SU-DHL-6 (cell line): ENCODE measurements around the gene WNT1.

Source experiments
- H2AFZ ChIP-seq: fragments of 200-600 bp; sonication (generic); 2 replicates; pipeline ENCODE4 v1.6.1; 2014; ENCODE audit warnings: low read depth, mild to moderate bottlenecking, moderate library complexity, mixed read lengths, antibody characterized with exemption, low read length; ENCODE audit not compliant: severe bottlenecking
- H3F3A ChIP-seq: fragments of 200-600 bp; shearing (Covaris generic); 2 replicates; pipeline ENCODE4 v1.6.0; 2016; ENCODE audit warnings: antibody characterized with exemption, mild to moderate bottlenecking; ENCODE audit not compliant: insufficient read depth
- H3K27ac ChIP-seq: fragments of 200-600 bp; sonication (generic); 2 replicates; pipeline ENCODE4 v1.5.1; 2016; ENCODE audit warnings: low read depth, mild to moderate bottlenecking, low read length, moderate library complexity, mixed read lengths
- H3K27me3 ChIP-seq: fragments of 200-600 bp; sonication (generic), shearing (Covaris generic); 2 replicates; pipeline ENCODE4 v1.6.0; 2014; ENCODE audit warnings: mild to moderate bottlenecking, low read length
- H3K36me3 ChIP-seq: fragments of 200-600 bp; sonication (generic); 2 replicates; pipeline ENCODE4 v1.6.1; 2014; ENCODE audit warnings: mild to moderate bottlenecking, low read length, mixed read lengths
- H3K4me2 ChIP-seq: fragments of 300-600, 200-600 bp; shearing (Covaris generic), sonication (generic); 2 replicates; pipeline ENCODE4 v1.6.0; 2014; ENCODE audit warnings: low read length, low read depth, mild to moderate bottlenecking; ENCODE audit not compliant: poor library complexity, severe bottlenecking
- H3K4me3 ChIP-seq: fragments of 200-600 bp; sonication (generic); 2 replicates; pipeline ENCODE4 v1.5.1; 2014; ENCODE audit warnings: antibody characterized with exemption, low read length, mild to moderate bottlenecking, mixed read lengths; ENCODE audit not compliant: insufficient read depth, poor library complexity, severe bottlenecking
- H3K79me2 ChIP-seq: fragments of 200-600 bp; sonication (generic); 2 replicates; pipeline ENCODE4 v1.6.1; 2014; ENCODE audit warnings: mild to moderate bottlenecking, low read length, moderate library complexity; ENCODE audit not compliant: insufficient read depth
- H3K9ac ChIP-seq: fragments of 200-600 bp; sonication (generic); 2 replicates; pipeline ENCODE4 v1.7.0; 2014; ENCODE audit warnings: mild to moderate bottlenecking, low read length
- H3K9me2 ChIP-seq: fragments of 200-600 bp; sonication (generic); replicated peaks from 2 replicates; pipeline ENCODE4 v1.6.1; 2014; ENCODE audit warnings: low read length; ENCODE audit not compliant: insufficient read depth
- H3K9me3 ChIP-seq: fragments of 200-600 bp; sonication (generic); 2 replicates; pipeline ENCODE4 v1.6.1; 2014; ENCODE audit warnings: low read length, mixed read lengths; ENCODE audit not compliant: insufficient read depth
- H4K20me1 ChIP-seq: fragments of 200-600 bp; sonication (generic); 2 replicates; pipeline ENCODE4 v1.6.1; 2014; ENCODE audit warnings: low read depth, mild to moderate bottlenecking, antibody characterized with exemption, low read length, moderate library complexity, mixed read lengths
- EZH2phosphoT487 ChIP-seq: fragments of 200-600 bp; sonication (generic), shearing (Covaris generic); conservative IDR thresholded peaks from 2 replicates; pipeline ENCODE4 v1.6.1; 2018; ENCODE audit warnings: mild to moderate bottlenecking, antibody characterized with exemption, low read length, moderate library complexity, mixed read lengths
- TF ChIP-seq, protein P1 (sequence below): fragments of 200-600 bp; sonication (generic); IDR thresholded peaks from one replicate; pipeline ENCODE4 v1.5.1; 2017; ENCODE audit warnings: antibody characterized with exemption, mild to moderate bottlenecking, low read length, moderate library complexity; ENCODE audit not compliant: insufficient read depth, poor library complexity, severe bottlenecking

Gene WNT1

DNA sequence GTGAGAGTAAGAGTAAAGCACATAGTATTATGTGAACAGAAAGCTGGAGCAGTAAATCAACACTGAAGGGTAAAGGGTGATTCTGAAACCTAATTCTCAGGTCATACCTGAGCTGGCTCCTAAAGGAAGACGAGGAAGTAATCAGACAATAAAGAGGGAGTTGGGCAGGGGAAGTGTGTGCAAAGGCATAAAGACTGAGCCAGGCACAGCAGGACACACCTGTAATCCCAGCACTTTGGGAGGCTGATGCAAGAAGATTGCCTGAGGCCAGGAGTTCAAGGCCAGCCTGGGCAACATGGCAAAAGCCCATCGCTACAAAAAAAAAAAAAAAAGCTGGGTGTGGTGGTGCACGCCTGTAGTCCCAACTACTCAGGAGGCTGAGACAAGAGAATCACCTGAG, 30.4 kb upstream of the WNT1 start:
- Histone ChIP-seq H3K27ac (no peak overlapping the region), H3K9ac (no peak overlapping the region), H3K9me2 (no peaks in the 10 kb centered on the region), H3K4me2 (no peak overlapping the region), H2AFZ (no peak overlapping the region), H4K20me1 (no peaks in the 10 kb centered on the region), H3K36me3 (no peaks in the 10 kb centered on the region), H3K4me3 (no peak overlapping the region), H3K79me2 (peaks cover 48% of the 10 kb centered on the region), H3K9me3 (no peaks in the 10 kb centered on the region), H3F3A (no peaks in the 10 kb centered on the region), H3K27me3 (no peaks in the 10 kb centered on the region)
- no peak for TF ChIP-seq EZH2phosphoT487
- TF ChIP-seq, protein P1, sequence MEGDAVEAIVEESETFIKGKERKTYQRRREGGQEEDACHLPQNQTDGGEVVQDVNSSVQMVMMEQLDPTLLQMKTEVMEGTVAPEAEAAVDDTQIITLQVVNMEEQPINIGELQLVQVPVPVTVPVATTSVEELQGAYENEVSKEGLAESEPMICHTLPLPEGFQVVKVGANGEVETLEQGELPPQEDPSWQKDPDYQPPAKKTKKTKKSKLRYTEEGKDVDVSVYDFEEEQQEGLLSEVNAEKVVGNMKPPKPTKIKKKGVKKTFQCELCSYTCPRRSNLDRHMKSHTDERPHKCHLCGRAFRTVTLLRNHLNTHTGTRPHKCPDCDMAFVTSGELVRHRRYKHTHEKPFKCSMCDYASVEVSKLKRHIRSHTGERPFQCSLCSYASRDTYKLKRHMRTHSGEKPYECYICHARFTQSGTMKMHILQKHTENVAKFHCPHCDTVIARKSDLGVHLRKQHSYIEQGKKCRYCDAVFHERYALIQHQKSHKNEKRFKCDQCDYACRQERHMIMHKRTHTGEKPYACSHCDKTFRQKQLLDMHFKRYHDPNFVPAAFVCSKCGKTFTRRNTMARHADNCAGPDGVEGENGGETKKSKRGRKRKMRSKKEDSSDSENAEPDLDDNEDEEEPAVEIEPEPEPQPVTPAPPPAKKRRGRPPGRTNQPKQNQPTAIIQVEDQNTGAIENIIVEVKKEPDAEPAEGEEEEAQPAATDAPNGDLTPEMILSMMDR: no peak

DNA sequence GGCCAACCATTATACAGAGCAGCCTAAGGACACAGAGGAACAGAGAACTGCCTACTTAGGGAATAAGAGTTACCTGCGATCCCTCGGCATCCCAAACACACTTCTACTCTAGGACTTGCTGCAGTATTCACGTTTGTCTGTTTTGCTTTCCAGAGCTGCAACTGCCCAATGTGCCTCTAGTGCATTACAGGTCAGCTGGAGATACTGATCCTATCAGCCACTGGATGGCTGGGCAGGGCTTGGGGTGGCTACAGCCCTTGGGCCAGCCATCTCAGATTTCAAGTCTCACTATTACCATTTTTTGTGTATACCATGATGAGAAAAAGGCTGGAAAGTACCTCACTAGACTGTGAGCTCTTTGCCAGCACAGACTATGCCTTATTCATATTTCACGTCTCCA, 25.4 kb upstream of the WNT1 start:
- peaks cover 63% of the 10 kb centered on the region for H3K79me2 ChIP-seq
- no peak overlapping the region for H2AFZ ChIP-seq
- no peaks in the 10 kb centered on the region for H3K27me3 ChIP-seq
- H3K9me2 ChIP-seq: no peaks in the 10 kb centered on the region
- H3K9ac ChIP-seq: no peak overlapping the region
- H3K4me2 ChIP-seq: no peak overlapping the region
- no peak for TF ChIP-seq EZH2phosphoT487
- TF ChIP-seq, protein P1: no peak
- peaks cover 3% of the 10 kb centered on the region; the same call in 1 of the 2 replicates for H3F3A ChIP-seq
- H3K4me3 ChIP-seq: no peak overlapping the region
- no peaks in the 10 kb centered on the region for H4K20me1 ChIP-seq
- no peaks in the 10 kb centered on the region for H3K36me3 ChIP-seq
- H3K27ac ChIP-seq: no peak overlapping the region
- no peaks in the 10 kb centered on the region for H3K9me3 ChIP-seq

DNA sequence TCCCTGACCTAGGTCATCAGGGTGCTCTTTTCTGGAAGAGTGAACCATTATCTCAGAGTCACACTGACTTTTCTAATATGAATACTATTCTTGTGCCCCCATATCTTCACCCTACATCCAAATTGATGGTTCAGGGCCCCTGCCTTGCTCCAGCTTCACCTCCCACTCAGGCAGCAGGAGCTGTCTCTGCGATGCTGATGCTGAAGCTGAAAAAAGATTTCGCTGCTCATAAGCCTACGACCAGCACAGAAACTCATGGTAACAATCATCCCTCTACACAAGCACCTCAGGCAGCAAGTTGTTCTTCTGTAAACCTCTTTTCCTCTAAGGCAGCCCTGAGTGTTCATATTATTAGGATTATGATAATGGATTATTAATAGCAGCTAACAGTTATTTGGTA, 24.1 kb upstream of the WNT1 start:
- Histone ChIP-seq H3K4me2 (no peak overlapping the region), H3K36me3 (no peaks in the 10 kb centered on the region), H2AFZ (no peak overlapping the region), H3K9me2 (no peaks in the 10 kb centered on the region), H3K79me2 (peaks cover 60% of the 10 kb centered on the region), H3F3A (peaks cover 8% of the 10 kb centered on the region), H3K9me3 (no peaks in the 10 kb centered on the region), H4K20me1 (no peaks in the 10 kb centered on the region), H3K27me3 (no peaks in the 10 kb centered on the region), H3K27ac (no peak overlapping the region), H3K4me3 (no peak overlapping the region), H3K9ac (no peak overlapping the region)
- TF ChIP-seq EZH2phosphoT487: no peak
- TF ChIP-seq, protein P1: no peak
